CD14-positive monocyte (primary cell): ENCODE data around the gene CDH23. TPM values are rescaled to one million over a fixed set of nuclear protein-coding genes. Genes with fewer than 3 reads are reported as not detected.
A peak's percentile ranks its signal among the peaks of the same experiment; 100 is the strongest.

Experiments used
- DNase-seq, 3 donors: peaks; one replicate each; pipeline ENCODE4 v3.0.0-alpha.2; 2011 to 2022
- H2AFZ ChIP-seq: 2 replicates; pipeline ENCODE4 v1.6.0; 2012; ENCODE audit warnings: mild to moderate bottlenecking, low read depth, low read length, inconsistent platforms; ENCODE audit not compliant: insufficient read depth, poor library complexity, severe bottlenecking
- H3K27ac ChIP-seq, 2 donors: 1 replicate in 1 of 2; 2 replicates in 1 of 2; pipeline ENCODE4 v1.5.1; 2012 to 2013; ENCODE audit warnings: low read length in 2 of 2, control low read depth in 1 of 2, inconsistent platforms in 1 of 2, low read depth in 1 of 2, mild to moderate bottlenecking in 1 of 2
- H3K27me3 ChIP-seq, 2 donors: one replicate each; pipeline versions ENCODE4 v1.6.0 to v1.6.1; 2011 to 2013; ENCODE audit warnings: low read length in 2 of 2; ENCODE audit not compliant: control insufficient read depth in 2 of 2, insufficient read depth in 2 of 2
- H3K36me3 ChIP-seq, 2 donors: replicated peaks in 1 of 2; 1 replicate in 1 of 2; 2 replicates in 1 of 2; pipeline versions ENCODE4 v1.5.1 to v1.6.1; 2012 to 2013; ENCODE audit warnings: low read length in 2 of 2, control low read depth in 1 of 2, inconsistent platforms in 1 of 2, mild to moderate bottlenecking in 1 of 2; ENCODE audit not compliant: insufficient read depth in 2 of 2, control insufficient read depth in 1 of 2
- H3K4me1 ChIP-seq, 2 donors: 1 replicate in 1 of 2; 2 replicates in 1 of 2; pipeline versions ENCODE4 v1.5.1 to v1.6.1; 2012 to 2013; ENCODE audit warnings: low read length in 2 of 2, control low read depth in 1 of 2, inconsistent platforms in 1 of 2, mild to moderate bottlenecking in 1 of 2, moderate library complexity in 1 of 2; ENCODE audit not compliant: insufficient read depth in 2 of 2, control insufficient read depth in 1 of 2
- H3K4me2 ChIP-seq: replicated peaks from 2 replicates; pipeline ENCODE3; 2012; ENCODE audit warnings: low read length, moderate library complexity, mild to moderate bottlenecking; ENCODE audit not compliant: poor library complexity, severe bottlenecking; ENCODE audit errors: extremely low read depth
- H3K4me3 ChIP-seq, 3 experiments: fragments of 200-600 bp in 1 of 3; sonication (generic) in 1 of 3; replicated peaks in 1 of 3; 1 replicate in 2 of 3; 2 replicates in 1 of 3; pipeline ENCODE4 v1.5.1; 2011 to 2013; ENCODE audit warnings: low read length in 3 of 3, mild to moderate bottlenecking in 3 of 3, control low read depth in 2 of 3, low read depth in 2 of 3, inconsistent platforms in 1 of 3, moderate library complexity in 1 of 3
- H3K79me2 ChIP-seq: 2 replicates; pipeline ENCODE4 v1.6.0; 2012; ENCODE audit warnings: mild to moderate bottlenecking, control low read depth, inconsistent platforms, low read length, moderate library complexity; ENCODE audit not compliant: insufficient read depth
- H3K9ac ChIP-seq: 2 replicates; pipeline ENCODE4 v1.6.0; 2017; ENCODE audit warnings: low read length, mild to moderate bottlenecking; ENCODE audit not compliant: insufficient read depth, poor library complexity, severe bottlenecking
- H3K9me3 ChIP-seq, 2 donors: replicated peaks in 1 of 2; 1 replicate in 1 of 2; 2 replicates in 1 of 2; pipeline versions ENCODE4 v1.5.1 to v1.6.1; 2012 to 2013; ENCODE audit warnings: low read length in 2 of 2, control low read depth in 1 of 2; ENCODE audit not compliant: control insufficient read depth in 1 of 2, insufficient read depth in 1 of 2
- H4K20me1 ChIP-seq: 2 replicates; pipeline ENCODE4 v1.6.0; 2012; ENCODE audit warnings: mild to moderate bottlenecking, low read length, control low read depth, moderate library complexity; ENCODE audit not compliant: insufficient read depth
- H3K27ac Mint-ChIP-seq, 7 donors: one replicate each; pipeline ENCODE4 v1.8.0; 2020; ENCODE audit warnings: mild to moderate bottlenecking in 7 of 7, mixed read lengths in 7 of 7, moderate library complexity in 6 of 7, inconsistent platforms in 2 of 7
- H3K27me3 Mint-ChIP-seq, 3 donors: one replicate each; pipeline ENCODE4 v1.8.0; 2021 to 2022; ENCODE audit warnings: low read depth in 3 of 3, mild to moderate bottlenecking in 3 of 3, mixed read lengths in 3 of 3, moderate library complexity in 3 of 3, inconsistent platforms in 1 of 3
- H3K36me3 Mint-ChIP-seq, 2 donors: one replicate each; pipeline ENCODE4 v1.8.0; 2020; ENCODE audit warnings: mixed read lengths in 2 of 2, inconsistent platforms in 1 of 2, mild to moderate bottlenecking in 1 of 2
- H3K4me1 Mint-ChIP-seq: one replicate; pipeline ENCODE4 v1.8.0; 2020; ENCODE audit warnings: mild to moderate bottlenecking, mixed read lengths
- H3K4me3 Mint-ChIP-seq, 2 donors: one replicate each; pipeline ENCODE4 v1.8.0; 2020; ENCODE audit warnings: mild to moderate bottlenecking in 2 of 2, mixed read lengths in 2 of 2, moderate library complexity in 1 of 2
- H3K9me3 Mint-ChIP-seq, 7 donors: one replicate each; pipeline ENCODE4 v1.8.0; 2020 to 2022; ENCODE audit warnings: mixed read lengths in 7 of 7, mild to moderate bottlenecking in 6 of 7, moderate library complexity in 6 of 7, inconsistent platforms in 2 of 7
- WGBS: methylation state at CpG from one replicate; pipeline ENCODE4 v1.1.5; 2013; ENCODE audit warnings: missing lambda C conversion rate; ENCODE audit not compliant: insufficient coverage; 5-methylcytosine and 5-hydroxymethylcytosine counted together
- intact Hi-C, 2 donors: fragments of 100-400 bp; cut with micrococcal nuclease; formaldehyde crosslinking; loops; one replicate each; pipeline versions ENCODE4 v1.15.0 to v1.15.1; 2023
- polyA plus RNA-seq, 3 donors: library from polyadenylated mRNA; depleted of rRNA in 1 of 3; unstranded in 2 of 3; stranded (reverse) in 1 of 3; fragments of 300-500 nt in 2 of 3; fragments of >200 nt in 1 of 3; fragmentation: Illumina TruSeq in 2 of 3; gene quantifications; 1 replicate in 2 of 3; 2 replicates in 1 of 3; pipeline ENCODE4 v1.2.3, GENCODE V29; 2012 to 2021
- TF ChIP-seq, protein P1 (sequence below): fragments of 200-600 bp; IDR thresholded peaks from one replicate; pipeline ENCODE4 v1.8.0; 2022; ENCODE audit warnings: antibody characterized with exemption, mild to moderate bottlenecking

The CDH23 gene
- polyA plus RNA-seq, 3 donors: 8.2 to 36.2 (median 10.5) TPM

DNA sequence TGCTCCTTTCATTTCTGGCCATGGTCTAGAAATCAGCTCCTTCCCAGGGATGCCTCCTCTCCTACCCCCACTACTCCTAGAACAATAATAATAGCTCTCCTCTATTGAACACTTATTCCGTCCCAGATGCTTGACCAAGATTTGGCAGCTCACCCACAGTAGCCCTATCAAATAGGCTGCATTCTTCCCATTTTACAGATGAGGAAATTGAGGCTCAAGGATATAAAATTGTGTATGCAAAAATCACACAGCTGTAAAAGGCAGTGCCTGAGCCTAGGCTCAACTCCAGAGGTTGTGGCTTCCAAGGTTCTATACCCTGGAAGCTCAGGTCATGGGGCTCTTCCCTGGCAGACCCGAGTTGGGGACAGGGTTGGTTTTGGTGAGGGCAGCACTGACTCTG lies 240.6 kb downstream of the CDH23 start:
- H3K4me1 Mint-ChIP-seq: peaks cover 67% of the 10 kb centered on the region
- no peaks in the 10 kb centered on the region for H3K79me2 ChIP-seq
- peak overlapping the region; percentile 52 for H3K9ac ChIP-seq
- H3K27ac ChIP-seq: peak overlapping the region; percentile 85 to 90
- TF ChIP-seq, protein P1, sequence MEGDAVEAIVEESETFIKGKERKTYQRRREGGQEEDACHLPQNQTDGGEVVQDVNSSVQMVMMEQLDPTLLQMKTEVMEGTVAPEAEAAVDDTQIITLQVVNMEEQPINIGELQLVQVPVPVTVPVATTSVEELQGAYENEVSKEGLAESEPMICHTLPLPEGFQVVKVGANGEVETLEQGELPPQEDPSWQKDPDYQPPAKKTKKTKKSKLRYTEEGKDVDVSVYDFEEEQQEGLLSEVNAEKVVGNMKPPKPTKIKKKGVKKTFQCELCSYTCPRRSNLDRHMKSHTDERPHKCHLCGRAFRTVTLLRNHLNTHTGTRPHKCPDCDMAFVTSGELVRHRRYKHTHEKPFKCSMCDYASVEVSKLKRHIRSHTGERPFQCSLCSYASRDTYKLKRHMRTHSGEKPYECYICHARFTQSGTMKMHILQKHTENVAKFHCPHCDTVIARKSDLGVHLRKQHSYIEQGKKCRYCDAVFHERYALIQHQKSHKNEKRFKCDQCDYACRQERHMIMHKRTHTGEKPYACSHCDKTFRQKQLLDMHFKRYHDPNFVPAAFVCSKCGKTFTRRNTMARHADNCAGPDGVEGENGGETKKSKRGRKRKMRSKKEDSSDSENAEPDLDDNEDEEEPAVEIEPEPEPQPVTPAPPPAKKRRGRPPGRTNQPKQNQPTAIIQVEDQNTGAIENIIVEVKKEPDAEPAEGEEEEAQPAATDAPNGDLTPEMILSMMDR: no peak
- no peak overlapping the region for H3K4me3 ChIP-seq
- H3K27me3 ChIP-seq: no peaks in the 10 kb centered on the region
- H3K4me1 ChIP-seq: peaks cover 44 to 65% of the 10 kb centered on the region in 2 donors
- H3K36me3 ChIP-seq: no peaks in the 10 kb centered on the region
- peaks cover 0 to 19% (median 11%) of the 10 kb centered on the region in 7 donors for H3K9me3 Mint-ChIP-seq
- peaks cover 0 to 13% of the 10 kb centered on the region in 2 donors for H3K9me3 ChIP-seq
- WGBS: no CpG with 5 or more reads among the region's 2 CpGs
- H3K4me3 Mint-ChIP-seq: no peak overlapping the region
- H4K20me1 ChIP-seq: no peaks in the 10 kb centered on the region
- peak overlapping the region; percentile 8 for H3K4me2 ChIP-seq
- H3K36me3 Mint-ChIP-seq: peaks cover 5 to 23% of the 10 kb centered on the region in 2 donors
- H3K27ac Mint-ChIP-seq: peak overlapping the region; percentile 88 to 98 (median 96)
- H2AFZ ChIP-seq: no peak overlapping the region
- peaks cover 1 to 5% (median 3%) of the 10 kb centered on the region in 3 donors for H3K27me3 Mint-ChIP-seq
- intact Hi-C loops: loop anchor here in 1 of 2 donors (5.0 kb wide), 1 partner anchor 55 kb away; no protein-coding TSS in a partner anchor
- no peak for DNase-seq

DNA sequence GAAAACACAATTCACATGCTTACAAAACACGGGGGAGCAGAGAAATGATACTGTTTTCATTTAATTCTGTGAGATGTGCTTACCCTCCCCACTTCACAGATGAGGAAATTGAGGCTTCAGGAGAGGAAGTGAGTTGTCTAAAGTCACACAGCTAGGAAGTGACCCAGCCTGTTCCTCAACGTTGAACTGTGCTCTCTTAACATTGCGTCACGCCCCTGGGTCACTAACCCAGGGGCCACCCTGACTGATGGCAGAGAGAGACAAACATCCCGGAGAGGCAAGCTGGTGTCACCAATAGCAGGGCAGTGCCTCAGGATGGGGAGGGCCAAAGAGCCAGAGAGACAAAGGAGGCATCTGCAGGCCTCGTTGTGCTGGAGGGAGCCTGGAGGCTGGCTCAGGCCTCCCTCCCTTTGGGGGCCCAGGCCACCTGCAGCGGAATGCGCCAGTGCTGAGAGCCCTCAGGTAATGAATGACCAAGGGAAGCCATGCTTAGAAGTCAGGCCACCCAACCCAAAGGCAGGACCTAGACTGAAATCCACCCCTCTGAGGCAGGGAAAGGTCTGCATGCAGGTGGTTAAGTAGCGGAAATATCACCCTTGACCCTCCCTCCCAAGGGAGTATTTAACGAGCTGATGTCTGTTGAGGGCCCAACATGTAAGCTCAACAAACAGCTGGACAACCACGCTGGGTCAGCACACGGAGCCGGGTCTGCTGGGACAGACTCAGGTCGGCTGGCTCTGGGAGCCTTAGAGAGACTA lies 241.5 kb downstream of the CDH23 start:
- 0% methylated on average over 5 of the region's 14 CpGs for WGBS
- Histone ChIP-seq H3K4me1 (peaks cover 44 to 65% of the 10 kb centered on the region in 2 donors), H3K27ac (peak overlapping the region; percentile 85 to 90)

More for the DNA sequence above, 241.5 kb downstream of the CDH23 start:
- Mint-ChIP-seq H3K4me3 (peak overlapping the region; percentile 72 to 88), H3K36me3 (peaks cover 7 to 23% of the 10 kb centered on the region in 2 donors), H3K27me3 (peaks cover 1 to 3% (median 2%) of the 10 kb centered on the region in 3 donors), H3K9me3 (peaks cover 0 to 19% (median 11%) of the 10 kb centered on the region in 7 donors), H3K4me1 (peaks cover 67% of the 10 kb centered on the region), H3K27ac (peak overlapping the region; percentile 88 to 98 (median 96))
- intact Hi-C loops: loop anchor here in 1 of 2 donors (5.0 kb wide), 1 partner anchor 54 kb away; no protein-coding TSS in a partner anchor
- no peaks in the 10 kb centered on the region for H3K79me2 ChIP-seq
- peak overlapping the region; percentile 69 for H3K9ac ChIP-seq
- peak overlapping the region; percentile 76 for H2AFZ ChIP-seq
- H3K4me2 ChIP-seq: peak overlapping the region; percentile 82
- no peaks in the 10 kb centered on the region for H4K20me1 ChIP-seq
- peak; percentile 97 to 99 (median 97) for DNase-seq
- H3K27me3 ChIP-seq: no peaks in the 10 kb centered on the region
- TF ChIP-seq, protein P1: no peak
- no peaks in the 10 kb centered on the region for H3K36me3 ChIP-seq
- H3K4me3 ChIP-seq: peak overlapping the region; percentile 24 to 73 (median 50)
- peaks cover 0 to 13% of the 10 kb centered on the region in 2 donors for H3K9me3 ChIP-seq
